Astrocyte (in vitro differentiated cells and primary cell): ENCODE data around the gene FER.

ENCODE experiments used
- CTCF ChIP-seq: IDR thresholded peaks from 2 replicates; pipeline ENCODE4 v1.5.1; 2011; ENCODE audit warnings: low read depth, mild to moderate bottlenecking, inconsistent platforms, low read length, moderate library complexity; ENCODE audit not compliant: insufficient read depth
- EZH2 ChIP-seq: IDR thresholded peaks from 2 replicates; pipeline ENCODE4 v1.6.1; 2012; ENCODE audit warnings: mild to moderate bottlenecking, low read length, inconsistent platforms; ENCODE audit not compliant: insufficient read depth

GRCh38 chr5:108947164-108947563 lies 199.5 kb downstream of the FER start:
- no peak for TF ChIP-seq CTCF
- no peak for TF ChIP-seq EZH2
